ENCODE data around the gene EXOG.

The EXOG gene, protein sequence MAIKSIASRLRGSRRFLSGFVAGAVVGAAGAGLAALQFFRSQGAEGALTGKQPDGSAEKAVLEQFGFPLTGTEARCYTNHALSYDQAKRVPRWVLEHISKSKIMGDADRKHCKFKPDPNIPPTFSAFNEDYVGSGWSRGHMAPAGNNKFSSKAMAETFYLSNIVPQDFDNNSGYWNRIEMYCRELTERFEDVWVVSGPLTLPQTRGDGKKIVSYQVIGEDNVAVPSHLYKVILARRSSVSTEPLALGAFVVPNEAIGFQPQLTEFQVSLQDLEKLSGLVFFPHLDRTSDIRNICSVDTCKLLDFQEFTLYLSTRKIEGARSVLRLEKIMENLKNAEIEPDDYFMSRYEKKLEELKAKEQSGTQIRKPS

DNA sequence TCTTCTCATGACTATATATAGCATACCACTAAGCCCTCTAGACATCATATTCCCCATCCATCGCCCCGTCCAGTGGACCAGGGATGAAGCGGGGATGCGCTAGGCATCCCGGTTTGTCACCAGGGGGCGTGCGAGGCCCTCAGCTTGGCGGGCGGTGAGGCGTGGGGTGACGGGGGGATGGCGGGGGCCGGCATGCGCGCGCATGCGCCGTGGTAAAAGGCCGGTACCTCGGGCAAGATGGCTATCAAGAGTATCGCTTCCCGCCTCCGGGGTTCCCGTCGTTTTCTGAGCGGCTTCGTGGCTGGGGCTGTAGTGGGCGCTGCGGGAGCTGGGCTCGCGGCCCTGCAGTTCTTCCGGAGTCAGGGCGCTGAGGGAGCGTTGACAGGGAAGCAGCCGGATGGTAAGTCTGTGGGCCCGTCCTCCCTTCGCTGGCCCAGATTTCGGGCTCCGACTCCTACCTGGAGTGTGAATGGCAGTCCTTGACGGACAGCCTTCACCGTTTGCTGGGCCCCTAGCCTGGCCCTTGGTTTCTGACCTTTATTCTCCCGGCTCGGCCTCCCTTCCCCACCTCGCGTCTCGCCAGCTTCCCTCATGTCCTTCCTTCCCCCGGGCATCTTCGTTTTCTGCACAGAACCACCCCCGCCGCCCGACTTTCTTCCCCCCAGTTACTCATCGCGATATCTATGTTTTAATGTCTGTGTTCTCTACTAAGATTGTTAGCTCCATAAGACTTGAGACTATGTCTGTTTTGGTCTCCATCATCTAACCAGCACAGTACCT lies at the start of gene EXOG:
Gene EXOG (plus strand): TSS at position 210 of the 780 bp plus-strand sequence. CDS start 28 bp downstream, at position 238.
- DNase-seq (ENCODE audit: low read depth in 2 of 3, low spot score in 2 of 3): peak; percentile 87 to 94 (median 93)

DNA sequence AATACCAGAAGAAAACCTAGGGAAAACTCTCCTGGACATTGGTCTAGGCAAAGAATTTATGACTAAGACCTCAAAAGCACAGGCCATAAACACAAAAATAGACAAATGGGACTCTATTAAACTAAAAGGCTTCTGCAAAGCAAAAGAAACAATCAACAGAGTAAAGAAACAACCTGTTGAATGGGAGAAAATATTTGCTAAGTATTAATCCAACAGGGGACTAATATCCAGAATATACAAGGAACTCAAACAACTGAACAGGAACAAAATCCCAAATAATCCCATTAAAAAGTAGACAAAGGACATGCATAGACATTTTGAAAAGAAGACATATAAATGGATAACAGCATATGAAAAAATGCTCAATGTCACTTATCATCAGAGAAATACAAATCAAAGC lies 49.3 kb upstream of the EXOG start:
- no peak for DNase-seq (ENCODE audit: low read depth in 2 of 3, low spot score in 2 of 3)

- no peak for DNase-seq (ENCODE audit: low read depth in 2 of 3, low spot score in 2 of 3)
These were observed 45.3 kb upstream of the EXOG start for GRCh38 chr3:38450853-38451252.

- peak; percentile 23 to 35 (median 30) for DNase-seq (ENCODE audit: low read depth in 2 of 3, low spot score in 2 of 3)
These were observed 42.8 kb upstream of the EXOG start, which contains the start of gene ACVR2B for GRCh38 chr3:38453075-38453912. TSS of gene ACVR2B (plus strand) at chr3:38453890. CDS start at chr3:38454323, 433 bp downstream.

DNA sequence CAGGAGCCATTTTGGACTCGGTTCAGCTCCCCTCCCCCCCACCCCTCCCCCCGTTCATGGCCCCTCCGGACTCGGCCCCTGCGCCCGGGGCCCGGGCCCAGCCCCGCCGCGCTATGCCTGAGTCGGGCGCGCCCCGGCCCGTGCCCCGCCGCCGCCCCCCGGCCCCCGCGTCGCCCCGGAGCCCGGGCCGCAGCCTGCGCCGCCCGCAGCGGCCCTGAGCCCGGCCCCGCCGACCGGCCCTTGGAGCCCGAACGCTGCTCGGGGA lies 42.3 kb upstream of the EXOG start:
- no peak for DNase-seq (ENCODE audit: low read depth in 2 of 3, low spot score in 2 of 3)

- peak in 1 of 3 experiments; percentile 2 for DNase-seq (ENCODE audit: low read depth in 2 of 3, low spot score in 2 of 3)
These were observed 41.8 kb upstream of the EXOG start for GRCh38 chr3:38454178-38454883.

- peak in 1 of 3 experiments; percentile 5 for DNase-seq (ENCODE audit: low read depth in 2 of 3, low spot score in 2 of 3)
These were observed 41.1 kb upstream of the EXOG start for GRCh38 chr3:38454884-38455638.

- no peak for DNase-seq (ENCODE audit: low read depth in 2 of 3, low spot score in 2 of 3)
These were observed 40.3 kb upstream of the EXOG start for GRCh38 chr3:38455639-38456430.

DNA sequence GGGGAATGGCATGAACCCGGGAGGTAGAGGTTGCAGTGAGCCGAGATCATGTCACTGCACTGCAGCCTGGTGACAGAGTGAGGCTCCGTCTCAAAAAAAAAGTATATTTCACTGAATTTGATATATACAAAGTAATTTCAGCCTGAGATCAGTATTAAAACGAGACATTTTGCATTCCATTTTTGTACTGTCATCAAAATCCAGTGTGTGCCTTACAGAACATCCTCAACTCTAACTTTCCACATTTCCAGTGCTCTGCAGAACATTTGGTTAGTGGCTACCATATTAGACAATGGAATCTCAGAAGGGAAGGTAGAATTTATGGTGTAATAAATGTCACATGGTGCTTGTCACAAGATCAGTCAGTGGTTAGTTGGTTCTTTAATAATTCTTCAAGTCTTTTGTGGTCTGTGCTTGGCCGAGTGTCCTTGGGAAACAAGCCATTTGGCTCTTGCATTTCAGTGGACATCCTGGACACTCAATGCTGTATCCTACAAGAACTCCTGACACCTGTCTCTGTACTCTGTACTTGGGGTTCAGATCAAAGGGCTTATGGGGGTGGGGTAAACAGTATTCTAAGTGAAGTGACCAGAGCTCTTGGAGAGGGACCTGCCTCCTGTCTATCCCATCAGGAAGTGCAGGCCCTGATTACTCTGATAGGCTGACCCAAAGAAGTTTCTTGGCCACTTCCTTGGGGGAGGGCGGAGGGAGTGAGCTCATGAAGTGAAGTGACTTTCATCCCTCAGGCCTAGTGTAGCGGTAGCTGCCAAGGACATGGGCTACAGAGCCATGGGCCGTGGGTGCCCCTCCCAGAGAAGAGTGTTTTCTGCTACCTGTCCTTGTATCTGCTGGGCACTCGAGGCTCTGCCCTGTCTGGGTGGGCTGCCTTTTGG lies 38.8 kb upstream of the EXOG start:
- DNase-seq (ENCODE audit: low read depth in 2 of 3, low spot score in 2 of 3): no peak

DNA sequence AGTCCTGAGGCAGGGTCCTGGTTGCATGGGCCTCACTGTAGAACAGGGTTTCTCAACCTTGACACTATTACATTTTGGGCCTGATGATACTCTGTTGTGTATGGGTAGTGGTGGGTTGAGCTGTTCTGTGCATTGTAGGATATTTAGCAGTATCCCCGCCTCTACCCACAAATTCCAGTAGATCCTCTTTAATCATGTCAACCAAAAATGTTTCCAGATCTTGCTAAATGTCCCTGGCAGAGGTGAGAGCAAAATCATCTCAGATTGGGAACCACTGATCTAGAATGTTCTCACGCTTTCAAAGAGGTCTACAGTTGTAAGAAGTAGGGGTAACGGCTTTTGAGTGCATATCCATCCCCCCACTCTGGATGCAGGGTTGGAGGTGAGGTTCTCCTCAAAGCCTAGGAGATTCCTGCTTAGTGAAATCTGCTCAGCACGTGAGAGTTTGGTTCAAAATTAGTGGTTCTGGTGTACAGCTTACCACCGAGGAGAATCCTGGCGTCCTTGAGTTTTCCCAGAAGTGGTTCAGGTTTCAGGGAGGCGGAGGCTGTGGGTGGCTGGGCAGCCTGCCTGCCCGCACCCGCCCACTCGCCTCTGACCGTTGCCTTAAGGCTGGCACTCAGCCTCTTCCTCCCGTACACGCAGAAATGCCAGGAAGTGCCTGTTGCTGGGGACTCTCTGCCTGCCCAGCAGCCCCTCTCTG lies 37.2 kb upstream of the EXOG start:
- DNase-seq (ENCODE audit: low read depth in 2 of 3, low spot score in 2 of 3): no peak

GRCh38 chr3:38459499-38460048 lies 36.6 kb upstream of the EXOG start:
- no peak for DNase-seq (ENCODE audit: low read depth in 2 of 3, low spot score in 2 of 3)

DNA sequence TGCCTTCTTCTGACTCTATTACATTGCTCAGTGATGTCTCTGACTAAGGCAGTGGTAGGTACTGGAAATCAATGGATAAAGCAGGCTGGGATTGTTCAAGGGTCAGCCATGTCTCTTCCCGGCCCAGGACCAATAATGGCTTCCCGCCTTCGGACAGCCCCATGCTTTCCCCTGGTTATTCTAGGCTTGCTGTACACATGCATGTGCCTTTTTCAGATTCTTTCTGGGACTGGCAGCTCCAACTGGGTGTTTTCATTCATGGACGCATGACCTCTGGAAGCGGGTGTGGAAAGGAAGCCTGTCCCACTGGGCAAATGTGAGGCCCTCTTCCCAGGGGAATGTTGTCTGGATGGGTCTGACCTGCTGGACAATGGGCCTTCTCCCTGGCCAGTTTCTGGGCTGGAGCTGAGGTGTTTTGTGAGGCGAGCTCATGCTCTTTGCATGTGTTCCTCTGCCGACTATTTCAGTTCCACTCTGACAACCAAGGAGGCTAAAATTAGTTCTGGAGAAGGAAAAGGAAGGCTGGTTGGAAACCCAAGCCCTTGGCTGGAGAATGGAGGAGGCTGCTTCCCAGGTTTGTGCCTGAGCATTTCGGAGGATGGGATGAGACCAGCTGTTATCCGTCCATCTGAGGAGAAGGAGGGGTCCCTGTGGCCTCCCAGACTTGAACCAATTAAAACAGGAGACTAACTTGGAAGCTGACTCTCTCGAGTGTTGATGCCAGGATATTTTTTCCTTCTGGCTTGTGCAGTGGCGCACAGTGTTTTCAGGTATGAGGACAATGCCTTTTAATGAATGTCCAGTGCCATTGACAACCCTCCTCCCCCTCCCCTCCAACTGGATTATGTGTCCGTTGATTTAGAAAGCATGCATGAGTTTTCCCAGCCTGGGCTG lies 35.5 kb upstream of the EXOG start:
- DNase-seq (ENCODE audit: low read depth in 2 of 3, low spot score in 2 of 3): no peak

GRCh38 chr3:38465588-38466154 lies 30.5 kb upstream of the EXOG start:
- no peak for DNase-seq (ENCODE audit: low read depth in 2 of 3, low spot score in 2 of 3)

DNA sequence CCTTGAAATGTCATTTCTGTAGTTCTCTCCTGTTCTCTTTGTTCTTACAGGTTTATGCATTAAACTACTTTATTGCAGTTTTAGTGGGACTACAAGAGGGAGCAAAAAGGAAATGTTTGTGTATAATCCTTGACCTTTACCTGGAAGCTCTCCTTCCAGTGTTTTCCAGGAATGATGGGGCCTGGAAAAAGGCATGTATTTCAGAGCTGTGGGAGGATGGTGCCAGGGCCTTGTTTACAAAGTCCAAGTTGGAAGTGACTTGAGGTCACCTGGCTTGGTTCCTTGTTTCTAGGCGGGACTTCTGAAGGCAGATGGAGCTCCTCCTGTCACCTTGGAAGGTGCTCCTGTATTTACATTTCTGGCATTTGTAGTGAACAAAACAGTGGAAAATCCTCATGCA lies 27.4 kb upstream of the EXOG start:
- DNase-seq (ENCODE audit: low read depth in 2 of 3, low spot score in 2 of 3): no peak

DNA sequence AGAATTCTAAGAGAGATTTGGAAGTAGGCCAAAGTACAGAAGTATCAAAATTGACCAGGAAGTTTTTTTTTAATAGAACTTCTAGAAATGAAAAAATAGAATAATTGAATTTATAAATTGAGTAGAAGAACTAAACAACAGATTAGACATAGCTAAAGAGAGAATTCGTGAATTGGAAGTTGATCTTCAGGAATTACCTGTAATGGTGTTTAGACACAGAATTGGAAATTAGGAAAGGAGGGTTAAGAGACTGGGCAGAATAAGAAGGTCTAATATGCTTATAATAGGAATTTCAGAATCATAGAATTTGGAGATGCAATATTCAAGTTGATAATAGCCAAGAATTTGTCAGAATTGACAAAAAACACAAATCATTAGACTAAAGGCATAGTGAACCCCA lies 26.3 kb upstream of the EXOG start:
- no peak for DNase-seq (ENCODE audit: low read depth in 2 of 3, low spot score in 2 of 3)

- DNase-seq (ENCODE audit: low read depth in 2 of 3, low spot score in 2 of 3): no peak
These were observed 24.8 kb upstream of the EXOG start for GRCh38 chr3:38471260-38471857.
